DMS79 (cell line): ENCODE measurements around the gene LAMC3.
A peak's percentile ranks its signal among the peaks of the same experiment; 100 is the strongest.
"Not testable (repeated sequence)": the region's sequence is repeated elsewhere in the genome, so short reads cannot be mapped to it uniquely, and the experiment has no call there.

Source experiments
- DNase-seq: peaks from one replicate; lab custom pipeline; 2025; lab: John Stamatoyannopoulos, UW

LAMC3 gene

GRCh38 chr9:130991778-130992681 lies 16.9 kb upstream of the LAMC3 start:
- no peak for DNase-seq

GRCh38 chr9:130992682-130993032 lies 16.3 kb upstream of the LAMC3 start:
- no peak for DNase-seq

- DNase-seq: no peak
Observed at GRCh38 chr9:130993303-130994030, 15.5 kb upstream of the LAMC3 start.

GRCh38 chr9:130994135-130995085 lies 14.6 kb upstream of the LAMC3 start:
- no peak for DNase-seq

- no peak for DNase-seq
Observed at GRCh38 chr9:130995086-130996011, 13.6 kb upstream of the LAMC3 start.

- DNase-seq: no peak
Observed at GRCh38 chr9:130996205-130996604, 12.8 kb upstream of the LAMC3 start.

GRCh38 chr9:130996676-130997394 lies 12.1 kb upstream of the LAMC3 start:
- no peak for DNase-seq

- DNase-seq: no peak
Observed at GRCh38 chr9:130997395-130997684, 11.6 kb upstream of the LAMC3 start.

- DNase-seq: peak; percentile 30
Observed at GRCh38 chr9:130997925-130998596, 10.9 kb upstream of the LAMC3 start.

- no peak for DNase-seq
Observed at GRCh38 chr9:130998597-130999244, 10.3 kb upstream of the LAMC3 start.

- DNase-seq: no peak
Observed at GRCh38 chr9:130999245-130999623, 9.7 kb upstream of the LAMC3 start.

- DNase-seq: not testable (repeated sequence)
Observed at GRCh38 chr9:131000526-131000925, 8.4 kb upstream of the LAMC3 start.

- no peak for DNase-seq
Observed at GRCh38 chr9:131001021-131001420, 8.0 kb upstream of the LAMC3 start.

- DNase-seq: no peak
Observed at GRCh38 chr9:131001990-131002389, 7.0 kb upstream of the LAMC3 start.

GRCh38 chr9:131006601-131007000 lies 2.4 kb upstream of the LAMC3 start:
- no peak for DNase-seq

GRCh38 chr9:131008086-131008485 lies 888 bp upstream of the LAMC3 start:
- DNase-seq: no peak

GRCh38 chr9:131008563-131008908 lies 438 bp upstream of the LAMC3 start:
- DNase-seq: no peak

GRCh38 chr9:131010482-131011273 lies 1.7 kb downstream of the LAMC3 start:
- DNase-seq: no peak
